IMR-90 (cell line): ENCODE results near the gene LRP11. TPM values are rescaled to one million over a fixed set of nuclear protein-coding genes. Genes with fewer than 3 reads are reported as not detected.

Source experiments
- ATAC-seq: fragments of 200-7000 bp; cut with Tn5 transposase; 2 replicates; pipeline ENCODE4 v1.9.1; 2020; ENCODE audit warnings: low read depth, mild to moderate bottlenecking, moderate library complexity
- BruUV-seq: library from RNA; stranded (reverse); fragments of 400-500 nt; replicated peaks from 2 replicates; lab custom pipeline; 2021; lab: Mats Ljungman, UMichigan
- CTCF ChIA-PET: fragments of 300-600 bp; formaldehyde crosslinking; extraction: SDS; loops from one replicate; lab custom pipeline; 2021; ENCODE audit warnings: antibody characterized with exemption; lab: Yijun Ruan, JAX
- POLR2A ChIA-PET: fragments of 300-600 bp; sonication (Branson Sonifier 250); formaldehyde crosslinking; loops from one replicate; lab custom pipeline; 2022; ENCODE audit warnings: antibody characterized with exemption; ENCODE audit not compliant: unreplicated experiment; lab: Charles Lee
- DNase-seq: peaks from one replicate; pipeline ENCODE4 v3.0.0; 2013
- H2AFZ ChIP-seq: replicated peaks from 2 replicates; pipeline ENCODE3; 2013; ENCODE audit warnings: low read length, mild to moderate bottlenecking; ENCODE audit not compliant: poor library complexity
- H2AK5ac ChIP-seq: 2 replicates; pipeline ENCODE4 v1.6.1; 2013; ENCODE audit warnings: low read depth, low read length, inconsistent platforms
- H2AK9ac ChIP-seq: replicated peaks from 2 replicates; pipeline ENCODE3; 2013; ENCODE audit warnings: mild to moderate bottlenecking, low read depth, low read length, moderate library complexity; ENCODE audit not compliant: poor library complexity
- H2BK120ac ChIP-seq: 2 replicates; pipeline ENCODE4 v1.6.1; 2013; ENCODE audit warnings: low read depth, low read length, inconsistent platforms
- H2BK15ac ChIP-seq: 3 replicates; pipeline ENCODE4 v1.6.1; 2013; ENCODE audit warnings: low read depth, low read length, inconsistent platforms
- H2BK20ac ChIP-seq: 2 replicates; pipeline ENCODE4 v1.6.1; 2013; ENCODE audit warnings: low read depth, mild to moderate bottlenecking, inconsistent platforms, low read length, moderate library complexity
- H2BK5ac ChIP-seq: 2 replicates; pipeline ENCODE4 v1.6.1; 2013; ENCODE audit warnings: mild to moderate bottlenecking, low read depth, low read length, inconsistent platforms; ENCODE audit not compliant: poor library complexity, severe bottlenecking
- H3K14ac ChIP-seq: replicated peaks from 2 replicates; pipeline ENCODE4 v1.6.1; 2013; ENCODE audit warnings: low read depth, low read length, inconsistent platforms
- H3K18ac ChIP-seq: 2 replicates; pipeline ENCODE4 v1.6.1; 2013; ENCODE audit warnings: low read depth, low read length, control low read depth
- H3K23ac ChIP-seq: 2 replicates; pipeline ENCODE4 v1.6.1; 2013; ENCODE audit warnings: low read depth, low read length, inconsistent platforms
- H3K27ac ChIP-seq: 2 replicates; pipeline ENCODE4 v1.5.1; 2013; ENCODE audit warnings: mild to moderate bottlenecking, control low read depth, low read length; ENCODE audit not compliant: insufficient read depth
- H3K27me3 ChIP-seq: 2 replicates; pipeline ENCODE4 v1.6.1; 2013; ENCODE audit warnings: low read length; ENCODE audit not compliant: control insufficient read depth, insufficient read depth
- H3K36me3 ChIP-seq: 2 replicates; pipeline ENCODE4 v1.6.1; 2013; ENCODE audit warnings: low read length, mixed read lengths; ENCODE audit not compliant: control insufficient read depth, insufficient read depth
- H3K4ac ChIP-seq: 2 replicates; pipeline ENCODE4 v1.6.1; 2013; ENCODE audit warnings: low read depth, low read length, inconsistent platforms
- H3K4me1 ChIP-seq: 2 replicates; pipeline ENCODE4 v1.6.1; 2013; ENCODE audit warnings: low read length, mixed read lengths; ENCODE audit not compliant: control insufficient read depth, insufficient read depth
- H3K4me2 ChIP-seq: 2 replicates; pipeline ENCODE4 v1.6.1; 2013; ENCODE audit warnings: low read depth, mild to moderate bottlenecking, control low read depth, low read length, moderate library complexity
- H3K4me3 ChIP-seq: 2 replicates; pipeline ENCODE4 v1.5.1; 2013; ENCODE audit warnings: low read depth, mild to moderate bottlenecking, control low read depth, low read length, moderate library complexity; ENCODE audit not compliant: insufficient read depth
- H3K56ac ChIP-seq: 2 replicates; pipeline ENCODE4 v1.6.1; 2013; ENCODE audit warnings: low read length, inconsistent platforms; ENCODE audit not compliant: insufficient read depth; ENCODE audit errors: extremely low read depth
- H3K79me1 ChIP-seq, 2 experiments: 2 replicates each; pipeline ENCODE4 v1.6.1; 2013; ENCODE audit warnings: low read length in 2 of 2, inconsistent platforms in 1 of 2, low read depth in 1 of 2
- H3K9ac ChIP-seq: 2 replicates; pipeline ENCODE4 v1.6.1; 2013; ENCODE audit warnings: low read depth, low read length, control low read depth
- H3K9me1 ChIP-seq: 2 replicates; pipeline ENCODE4 v1.6.1; 2013; ENCODE audit warnings: low read length, inconsistent platforms; ENCODE audit not compliant: insufficient read depth
- H3K9me3 ChIP-seq: 2 replicates; pipeline ENCODE4 v1.6.1; 2013; ENCODE audit warnings: low read length; ENCODE audit not compliant: control insufficient read depth, insufficient read depth
- H4K20me1 ChIP-seq: 2 replicates; pipeline ENCODE4 v1.6.1; 2013; ENCODE audit warnings: low read length, inconsistent platforms; ENCODE audit not compliant: insufficient read depth
- H4K5ac ChIP-seq: 2 replicates; pipeline ENCODE4 v1.6.1; 2013; ENCODE audit warnings: mild to moderate bottlenecking, low read depth, low read length, control low read depth
- H4K8ac ChIP-seq, 2 experiments: 2 replicates each; pipeline ENCODE4 v1.6.1; 2013; ENCODE audit warnings: low read depth in 2 of 2, low read length in 2 of 2, control low read depth in 1 of 2, inconsistent platforms in 1 of 2
- H4K91ac ChIP-seq: 2 replicates; pipeline ENCODE4 v1.6.1; 2013; ENCODE audit warnings: low read depth, low read length, inconsistent platforms; ENCODE audit not compliant: insufficient read depth
- BHLHE40 ChIP-seq: fragments of 150-350 bp; IDR thresholded peaks from 2 replicates; pipeline ENCODE4 v1.6.1; 2016; ENCODE audit warnings: mild to moderate bottlenecking, low read depth, low read length
- CEBPB ChIP-seq: IDR thresholded peaks from 2 replicates; pipeline ENCODE4 v1.6.1; 2012; ENCODE audit warnings: low read depth, low read length, improper control_type of control experiment
- CHD1 ChIP-seq: IDR thresholded peaks from 2 replicates; pipeline ENCODE4 v1.6.1; 2012; ENCODE audit warnings: low read depth, low read length, improper control_type of control experiment
- FOS ChIP-seq: fragments of 150-350 bp; IDR thresholded peaks from 2 replicates; pipeline ENCODE4 v1.6.1; 2016; ENCODE audit warnings: low read depth, low read length
- MAFK ChIP-seq: IDR thresholded peaks from 2 replicates; pipeline ENCODE4 v1.6.1; 2012; ENCODE audit warnings: low read depth, low read length, improper control_type of control experiment
- MAZ ChIP-seq: IDR thresholded peaks from 2 replicates; pipeline ENCODE4 v1.6.1; 2012; ENCODE audit warnings: low read depth, mild to moderate bottlenecking, low read length, improper control_type of control experiment, moderate library complexity, borderline replicate concordance
- MXI1 ChIP-seq: IDR thresholded peaks from 2 replicates; pipeline ENCODE4 v1.6.1; 2012; ENCODE audit warnings: low read depth, mild to moderate bottlenecking, low read length, moderate library complexity, borderline replicate concordance
- NFE2L2 ChIP-seq: fragments of 150-350 bp; IDR thresholded peaks from 2 replicates; pipeline ENCODE4 v1.6.1; 2016; ENCODE audit warnings: low read depth, mild to moderate bottlenecking, low read length
- POLR2A ChIP-seq: IDR thresholded peaks from 2 replicates; pipeline ENCODE4 v1.6.1; 2012; ENCODE audit warnings: mild to moderate bottlenecking, low read depth, low read length
- RAD21 ChIP-seq: IDR thresholded peaks from 2 replicates; pipeline ENCODE4 v1.6.1; 2012; ENCODE audit warnings: low read length, improper control_type of control experiment
- RCOR1 ChIP-seq: IDR thresholded peaks from 2 replicates; pipeline ENCODE4 v1.6.1; 2012; ENCODE audit warnings: mild to moderate bottlenecking, low read length, improper control_type of control experiment; ENCODE audit not compliant: insufficient replicate concordance
- RFX5 ChIP-seq: IDR thresholded peaks from 2 replicates; pipeline ENCODE4 v1.8.0; 2012; ENCODE audit warnings: low read depth, mild to moderate bottlenecking, low read length, moderate library complexity
- SMC3 ChIP-seq: fragments of 150-350 bp; IDR thresholded peaks from 2 replicates; pipeline ENCODE4 v1.6.1; 2016; ENCODE audit warnings: low read depth, mild to moderate bottlenecking, antibody characterized with exemption, low read length, moderate library complexity
- WGBS, 2 experiments: methylation state at CpG; one replicate each; pipeline versions ENCODE4 v1.1.5 to v1.1.7; 2013; ENCODE audit warnings: missing lambda C conversion rate in 2 of 2; ENCODE audit not compliant: insufficient read length in 1 of 2; ENCODE audit errors: extremely low coverage in 2 of 2; 5-methylcytosine and 5-hydroxymethylcytosine counted together
- dilution Hi-C: fragments of 300-500 bp; cut with HindIII; formaldehyde crosslinking; loops from one replicate; pipeline ENCODE4 v1.14.3; 2018; ENCODE audit warnings: low sequenced_read_pairs; ENCODE audit not compliant: unreplicated experiment
- in situ Hi-C: fragments of 300-500 bp; cut with MboI; formaldehyde crosslinking; loops from 3 replicates; pipeline ENCODE4 v1.14.3; 2019; ENCODE audit warnings: low sequenced_read_pairs, inconsistent platforms, mixed read lengths
- intact Hi-C: fragments of 100-400 bp; cut with micrococcal nuclease; formaldehyde crosslinking; loops from 2 replicates; pipeline ENCODE4 v1.10.0; 2022
- polyA plus RNA-seq, 3 experiments: library from polyadenylated mRNA; depleted of rRNA; stranded (reverse); fragments of >200 nt; gene quantifications; 2 replicates each; pipeline ENCODE4 v1.2.3, GENCODE V29; 2012; ENCODE audit warnings: low replicate concordance in 1 of 3
- total RNA-seq: library from RNA; depleted of rRNA; stranded (reverse); fragments of >200 nt; gene quantifications from 2 replicates; pipeline ENCODE4 v1.2.3, GENCODE V29; 2012
- TF ChIP-seq, protein P1 (sequence below): fragments of 150-350 bp; IDR thresholded peaks from 2 replicates; pipeline ENCODE4 v1.6.1; 2017; ENCODE audit warnings: mild to moderate bottlenecking, antibody characterized with exemption, low read length, low read depth
- TF ChIP-seq, protein P2 (sequence below): fragments of 150-350 bp; IDR thresholded peaks from 2 replicates; pipeline ENCODE4 v1.6.1; 2016; ENCODE audit warnings: low read depth, mild to moderate bottlenecking, low read length, moderate library complexity, borderline replicate concordance
- TF ChIP-seq, protein P3 (sequence below): conservative IDR thresholded peaks from 2 replicates; pipeline ENCODE4 v1.5.1; 2012; ENCODE audit warnings: mild to moderate bottlenecking, low read depth, low read length, improper control_type of control experiment

LRP11 gene
- total and polyA plus RNA-seq, 2 of the 4 experiments (the other 2 are of a cell fraction), result 48.8 to 63.8 TPM

DNA sequence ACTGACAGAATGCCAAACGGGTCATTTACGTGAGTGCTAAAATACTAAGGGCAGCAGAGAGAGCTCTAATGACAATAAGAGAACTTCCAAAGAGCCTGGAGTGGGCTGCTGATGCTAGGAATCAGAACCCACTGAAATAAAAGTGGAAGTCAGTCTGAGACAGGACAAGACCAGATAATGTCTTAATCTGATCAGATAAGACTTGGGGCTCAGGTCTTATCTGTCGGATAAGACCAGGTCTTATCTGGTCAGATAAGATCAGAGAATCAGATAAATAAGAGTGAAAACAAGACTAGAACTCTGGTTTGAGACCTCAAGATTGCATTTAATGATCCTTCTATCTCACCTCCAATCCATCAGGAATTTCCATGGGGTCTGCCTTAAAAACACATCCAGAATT lies 18.6 kb downstream of the LRP11 start:
- intact Hi-C loops (no loop called here), dilution Hi-C loops (no loop called here), in situ Hi-C loops (loop anchor here (25.0 kb wide), 1 partner anchor 1217 kb away; no protein-coding TSS in a partner anchor)
- Histone ChIP-seq H3K9ac (no peak overlapping the region), H2BK20ac (peak overlapping the region; percentile 78), H2AK9ac (peak overlapping the region; percentile 18), H3K4ac (peak overlapping the region; percentile 93), H3K9me1 (peaks cover 36% of the 10 kb centered on the region), H3K23ac (no peak overlapping the region), H3K4me1 (peaks cover 32% of the 10 kb centered on the region), H3K36me3 (peaks cover 9% of the 10 kb centered on the region; the same call in 1 of the 2 replicates), H2BK15ac (peak overlapping the region; percentile 93; the same call in 1 of the 3 replicates), H3K56ac (no peak overlapping the region), H3K18ac (0 out of 2 replicates have a peak overlapping the region, but pooled peaks have one; percentile 4), H4K8ac (peak overlapping the region in 1 of 2 experiments; percentile 31; a peak in 1 of 4 replicates), H3K4me2 (no peak overlapping the region), H4K91ac (peak overlapping the region; percentile 92), H3K4me3 (no peak overlapping the region), H3K27me3 (no peaks in the 10 kb centered on the region), H4K5ac (0 out of 2 replicates have a peak overlapping the region, but pooled peaks have one; percentile 1), H2BK5ac (peak overlapping the region; percentile 43), H3K79me1 (peaks cover 23 to 63% of the 10 kb centered on the region in 2 experiments), H2AK5ac (peak overlapping the region; percentile 93), H3K27ac (no peak overlapping the region), H3K9me3 (no peaks in the 10 kb centered on the region), H2BK120ac (peak overlapping the region; percentile 88), H2AFZ (no peak overlapping the region), H4K20me1 (peaks cover 13% of the 10 kb centered on the region), H3K14ac (peak overlapping the region; percentile 62; the same call in 1 of the 2 replicates)
- ChIA-PET POLR2A (no interaction called here), CTCF (no interaction called here)
- TF ChIP-seq, protein P1, sequence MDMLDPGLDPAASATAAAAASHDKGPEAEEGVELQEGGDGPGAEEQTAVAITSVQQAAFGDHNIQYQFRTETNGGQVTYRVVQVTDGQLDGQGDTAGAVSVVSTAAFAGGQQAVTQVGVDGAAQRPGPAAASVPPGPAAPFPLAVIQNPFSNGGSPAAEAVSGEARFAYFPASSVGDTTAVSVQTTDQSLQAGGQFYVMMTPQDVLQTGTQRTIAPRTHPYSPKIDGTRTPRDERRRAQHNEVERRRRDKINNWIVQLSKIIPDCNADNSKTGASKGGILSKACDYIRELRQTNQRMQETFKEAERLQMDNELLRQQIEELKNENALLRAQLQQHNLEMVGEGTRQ, result no peak
- no peak for TF ChIP-seq RCOR1
- no peak for TF ChIP-seq MXI1
- TF ChIP-seq POLR2A, result no peak
- TF ChIP-seq MAFK, result no peak
- TF ChIP-seq RFX5, result no peak
- no peak for TF ChIP-seq NFE2L2
- no peak for TF ChIP-seq RAD21
- no peak for TF ChIP-seq MAZ
- TF ChIP-seq CEBPB, result no peak
- no peak for TF ChIP-seq SMC3
- TF ChIP-seq, protein P2, sequence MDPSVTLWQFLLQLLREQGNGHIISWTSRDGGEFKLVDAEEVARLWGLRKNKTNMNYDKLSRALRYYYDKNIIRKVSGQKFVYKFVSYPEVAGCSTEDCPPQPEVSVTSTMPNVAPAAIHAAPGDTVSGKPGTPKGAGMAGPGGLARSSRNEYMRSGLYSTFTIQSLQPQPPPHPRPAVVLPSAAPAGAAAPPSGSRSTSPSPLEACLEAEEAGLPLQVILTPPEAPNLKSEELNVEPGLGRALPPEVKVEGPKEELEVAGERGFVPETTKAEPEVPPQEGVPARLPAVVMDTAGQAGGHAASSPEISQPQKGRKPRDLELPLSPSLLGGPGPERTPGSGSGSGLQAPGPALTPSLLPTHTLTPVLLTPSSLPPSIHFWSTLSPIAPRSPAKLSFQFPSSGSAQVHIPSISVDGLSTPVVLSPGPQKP, result no peak
- no peak for TF ChIP-seq CHD1
- no peak for TF ChIP-seq FOS
- TF ChIP-seq, protein P3, sequence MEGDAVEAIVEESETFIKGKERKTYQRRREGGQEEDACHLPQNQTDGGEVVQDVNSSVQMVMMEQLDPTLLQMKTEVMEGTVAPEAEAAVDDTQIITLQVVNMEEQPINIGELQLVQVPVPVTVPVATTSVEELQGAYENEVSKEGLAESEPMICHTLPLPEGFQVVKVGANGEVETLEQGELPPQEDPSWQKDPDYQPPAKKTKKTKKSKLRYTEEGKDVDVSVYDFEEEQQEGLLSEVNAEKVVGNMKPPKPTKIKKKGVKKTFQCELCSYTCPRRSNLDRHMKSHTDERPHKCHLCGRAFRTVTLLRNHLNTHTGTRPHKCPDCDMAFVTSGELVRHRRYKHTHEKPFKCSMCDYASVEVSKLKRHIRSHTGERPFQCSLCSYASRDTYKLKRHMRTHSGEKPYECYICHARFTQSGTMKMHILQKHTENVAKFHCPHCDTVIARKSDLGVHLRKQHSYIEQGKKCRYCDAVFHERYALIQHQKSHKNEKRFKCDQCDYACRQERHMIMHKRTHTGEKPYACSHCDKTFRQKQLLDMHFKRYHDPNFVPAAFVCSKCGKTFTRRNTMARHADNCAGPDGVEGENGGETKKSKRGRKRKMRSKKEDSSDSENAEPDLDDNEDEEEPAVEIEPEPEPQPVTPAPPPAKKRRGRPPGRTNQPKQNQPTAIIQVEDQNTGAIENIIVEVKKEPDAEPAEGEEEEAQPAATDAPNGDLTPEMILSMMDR, result no peak
- no peak for TF ChIP-seq BHLHE40
- ATAC-seq, result no peak
- DNase-seq, result no peak
- no CpG with 5 or more reads among the region's 3 CpGs for WGBS, 2 experiments
- no TSS peak for BruUV-seq
